ENCODE results near the gene ABCB8. TPM values are rescaled to one million over a fixed set of nuclear protein-coding genes. Genes with fewer than 3 reads are reported as not detected.

Gene ABCB8
- total and polyA plus RNA-seq, 2 donors (not counting 3 experiments of a cell fraction or from before 2014, with no cell fraction given): 38.0 to 46.3 TPM

GRCh38 chr7:151093748-151094147 is 65.5 kb downstream of the ABCB8 start:
- Histone ChIP-seq H3K9ac (replicated peaks; ENCODE audit: extremely low read depth, insufficient read depth, low read length) (no peak overlapping the region), H3K9me3 (replicated peaks; ENCODE audit: control insufficient read depth, insufficient read depth, low read length) (no peaks in the 10 kb centered on the region), H3K79me2 (ENCODE audit: control insufficient read depth, insufficient read depth, low read length) (peaks cover 91% of the 10 kb centered on the region), H4K20me1 (replicated peaks; ENCODE audit: control insufficient read depth, extremely low read depth, insufficient read depth, low read length) (no peaks in the 10 kb centered on the region), H2AFZ (ENCODE audit: low read depth, low read length) (no peak overlapping the region), H3K27ac (ENCODE audit: insufficient read depth, low read depth, low read length) (no peak overlapping the region), H3K4me3 (replicated peaks in 1 of 3; ENCODE audit: insufficient read depth in 1 of 3, low read depth in 1 of 3, low read length in 3 of 3) (no peak overlapping the region), H3K4me1 (ENCODE audit: control insufficient read depth, extremely low read depth, insufficient read depth, low read length) (peaks cover 34% of the 10 kb centered on the region), H3K4me2 (ENCODE audit: insufficient read depth, low read length) (no peak overlapping the region), H3K36me3 (ENCODE audit: control insufficient read depth in 2 of 2, extremely low read depth in 1 of 2, insufficient read depth in 2 of 2, low read length in 2 of 2) (peaks cover 0 to 12% of the 10 kb centered on the region in 2 experiments), H3K27me3 (ENCODE audit: control insufficient read depth in 2 of 2, insufficient read depth in 2 of 2, low read length in 2 of 2) (no peaks in the 10 kb centered on the region), H3K9me1 (replicated peaks; ENCODE audit: control insufficient read depth, extremely low read depth, insufficient read depth, low read length) (no peaks in the 10 kb centered on the region)
- ChIA-PET POLR2A (interaction anchor here (0.6 kb wide), 1 partner anchor 13 kb away, joined by 3 read pairs; no protein-coding TSS in a partner anchor), CTCF (interaction anchor here (1.1 to 1.5 kb wide), 3 partner anchors 16 to 30 kb away, joined by 3 to 6 read pairs (median 4); no protein-coding TSS in a partner anchor)
- TF ChIP-seq JUN (IDR thresholded peaks at IDR 0.05; ENCODE audit: borderline replicate concordance, insufficient read depth, insufficient read length, low read depth): no peak
- no peak for TF ChIP-seq CTCF (IDR thresholded peaks at IDR 0.05; ENCODE audit: extremely low read depth in 1 of 2, insufficient read depth in 1 of 2, low read depth in 1 of 2, low read length in 2 of 2)
- no peak for TF ChIP-seq POLR2AphosphoS5 (IDR thresholded peaks at IDR 0.05; ENCODE audit: insufficient read depth, low read depth, low read length)
- TF ChIP-seq FOS (IDR thresholded peaks at IDR 0.05; ENCODE audit: borderline replicate concordance, insufficient read depth, low read length): no peak
- no peak for TF ChIP-seq GATA2 (IDR thresholded peaks at IDR 0.05; ENCODE audit: insufficient read depth, insufficient read length, low read depth, low read length)
- TF ChIP-seq MYC (IDR thresholded peaks at IDR 0.05; ENCODE audit: low read depth, low read length): no peak
- no peak for TF ChIP-seq EZH2 (IDR thresholded peaks at IDR 0.05; ENCODE audit: borderline replicate concordance, low read depth, low read length, severe bottlenecking)
- TF ChIP-seq MAX (IDR thresholded peaks at IDR 0.05; ENCODE audit: insufficient read depth, insufficient read length): no peak
- TF ChIP-seq POLR2A (IDR thresholded peaks at IDR 0.05; ENCODE audit: low read depth, low read length): no peak
- FAIRE-seq (no peak), DNase-seq (ENCODE audit: low read depth, low spot score) (no peak)
- no TSS peak for BruUV-seq (replicated peaks)
- dilution Hi-C loops (cut with MboI; ENCODE audit: extremely low pct_ligation_motif_present, low sequenced_read_pairs) (no loop called here), intact Hi-C loops (cut with micrococcal nuclease) (no loop called here)

Data from endothelial cell of umbilical vein (primary cell).